ENCODE measurements around the gene SRL. TPM values are rescaled to one million over a fixed set of nuclear protein-coding genes. Genes with fewer than 3 reads are reported as not detected.

Gene SRL
- total RNA-seq, 5 donors from 2014 or later (not counting 1 experiment from before 2014, with no cell fraction given): 0.06 TPM; not detected in 4

DNA sequence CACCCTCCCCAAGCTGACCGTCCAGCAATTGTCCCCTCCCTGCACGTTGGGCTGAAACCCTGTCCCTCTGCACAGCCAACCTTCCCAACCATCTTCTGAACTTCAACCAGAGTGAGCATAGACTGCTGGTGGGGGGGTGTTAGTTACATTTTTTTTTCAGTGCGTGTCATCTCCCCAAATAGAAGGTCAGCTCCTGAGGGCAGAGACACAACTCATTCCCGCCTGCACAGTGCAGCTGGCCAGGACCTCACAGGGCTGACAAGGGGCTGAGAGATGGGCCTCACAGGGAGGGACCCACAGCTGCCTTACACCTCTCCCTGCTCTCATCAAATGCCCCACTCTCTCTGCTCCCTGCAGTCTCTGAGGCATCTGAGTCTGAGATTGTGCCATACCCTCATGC lies 8.4 kb downstream of the SRL start:
- Mint-ChIP-seq H3K27ac (no peak overlapping the region), H3K36me3 (no peaks in the 10 kb centered on the region), H3K4me1 (no peaks in the 10 kb centered on the region), H3K4me3 (no peak overlapping the region), H3K9me3 (no peaks in the 10 kb centered on the region), H3K27me3 (peaks cover 22 to 25% of the 10 kb centered on the region in 2 donors)
- 50% methylated on average over 1 of the region's 4 CpGs for WGBS (ENCODE audit: insufficient coverage)
- ATAC-seq (replicated peaks in 1 of 4): no peak
- DNase-seq: no peak
- Histone ChIP-seq H3K9me3 (no peaks in the 10 kb centered on the region), H3K36me3 (ENCODE audit: control insufficient read depth in 2 of 2, extremely low read depth in 1 of 2, insufficient read depth in 1 of 2, low read length in 1 of 2) (no peaks in the 10 kb centered on the region), H3K27ac (ENCODE audit: low read length) (no peak overlapping the region), H3K4me1 (ENCODE audit: control insufficient read depth in 1 of 2, extremely low read depth in 1 of 2, insufficient read depth in 2 of 2, low read length in 2 of 2) (no peaks in the 10 kb centered on the region), H3K4me3 (ENCODE audit: control insufficient read depth in 1 of 2, extremely low read depth in 1 of 2, low read length in 1 of 2) (no peak overlapping the region), H3K27me3 (replicated peaks in 1 of 2; ENCODE audit: control insufficient read depth in 2 of 2, extremely low read depth in 1 of 2, insufficient read depth in 2 of 2, low read length in 1 of 2) (peaks cover 0 to 40% of the 10 kb centered on the region in 2 experiments)
- ChIA-PET POLR2A (no interaction called here), CTCF (interaction anchor here in 1 of 2 donors (1.0 kb wide), 1 partner anchor 21 kb away, joined by 3 read pairs; no protein-coding TSS in a partner anchor)

DNA sequence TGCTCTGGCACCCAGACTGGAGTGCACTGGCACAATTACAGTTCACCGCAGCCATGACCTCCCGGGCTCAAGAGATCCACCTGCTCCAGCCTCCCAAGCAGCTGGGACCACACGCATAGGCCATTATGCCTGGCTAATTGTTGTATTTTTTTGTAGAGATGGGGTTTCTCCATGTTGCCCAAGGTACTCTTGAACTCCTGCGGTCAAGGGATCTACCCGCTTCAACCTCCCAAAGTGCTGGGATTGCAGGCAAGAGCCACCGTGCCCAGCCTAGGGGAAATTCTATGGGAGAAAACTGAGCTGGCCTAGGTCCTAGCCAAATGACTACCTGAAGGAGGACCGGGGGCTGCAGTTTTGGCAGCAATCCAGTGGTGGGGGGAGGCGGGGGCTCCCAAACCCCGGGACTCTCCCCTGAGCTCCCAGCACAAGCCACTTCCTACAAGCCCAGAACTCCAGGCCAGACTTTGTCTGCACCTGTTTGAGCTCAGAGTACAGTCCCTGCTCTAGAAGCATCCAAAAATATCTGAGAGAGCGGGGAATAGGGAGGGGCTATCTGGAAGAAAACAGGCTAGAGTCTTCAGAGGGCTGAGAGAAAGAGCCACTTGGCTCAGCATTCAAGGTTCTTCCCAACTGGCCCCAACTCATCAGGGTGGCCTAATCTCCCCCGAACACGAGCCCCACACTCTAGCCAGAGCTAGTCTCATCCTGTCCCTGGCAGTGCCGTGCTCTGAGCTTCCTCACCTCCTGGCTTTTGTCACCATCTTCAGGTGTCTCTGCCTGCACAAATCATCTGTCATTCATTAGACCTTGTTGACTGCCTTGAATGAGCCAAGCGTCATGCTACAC lies 9.1 kb downstream of the SRL start:
- no peak overlapping the region for H3K4me3 ChIP-seq (ENCODE audit: control insufficient read depth in 1 of 2, extremely low read depth in 1 of 2, low read length in 1 of 2)
- no peak overlapping the region for H3K27ac ChIP-seq (ENCODE audit: low read length)
- no peaks in the 10 kb centered on the region for H3K36me3 ChIP-seq (ENCODE audit: control insufficient read depth in 2 of 2, extremely low read depth in 1 of 2, insufficient read depth in 1 of 2, low read length in 1 of 2)
- no peaks in the 10 kb centered on the region for H3K4me1 Mint-ChIP-seq
- no peak overlapping the region for H3K27ac Mint-ChIP-seq
- no peaks in the 10 kb centered on the region for H3K9me3 ChIP-seq
- CTCF ChIA-PET: interaction anchor here in 1 of 2 donors (1.0 kb wide), 1 partner anchor 21 kb away, joined by 3 read pairs; no protein-coding TSS in a partner anchor
- H3K36me3 Mint-ChIP-seq: no peaks in the 10 kb centered on the region
- peaks cover 0 to 35% of the 10 kb centered on the region in 2 experiments for H3K27me3 ChIP-seq (replicated peaks in 1 of 2; ENCODE audit: control insufficient read depth in 2 of 2, extremely low read depth in 1 of 2, insufficient read depth in 2 of 2, low read length in 1 of 2)
- peaks cover 19 to 21% of the 10 kb centered on the region in 2 donors for H3K27me3 Mint-ChIP-seq
- no peak overlapping the region for H3K4me3 Mint-ChIP-seq
- DNase-seq (no peak), ATAC-seq (replicated peaks in 1 of 4) (no peak)
- POLR2A ChIA-PET: no interaction called here
- WGBS (ENCODE audit: insufficient coverage): 80% methylated on average over 7 of the region's 14 CpGs
- no peaks in the 10 kb centered on the region for H3K9me3 Mint-ChIP-seq
- no peaks in the 10 kb centered on the region for H3K4me1 ChIP-seq (ENCODE audit: control insufficient read depth in 1 of 2, extremely low read depth in 1 of 2, insufficient read depth in 2 of 2, low read length in 2 of 2)

DNA sequence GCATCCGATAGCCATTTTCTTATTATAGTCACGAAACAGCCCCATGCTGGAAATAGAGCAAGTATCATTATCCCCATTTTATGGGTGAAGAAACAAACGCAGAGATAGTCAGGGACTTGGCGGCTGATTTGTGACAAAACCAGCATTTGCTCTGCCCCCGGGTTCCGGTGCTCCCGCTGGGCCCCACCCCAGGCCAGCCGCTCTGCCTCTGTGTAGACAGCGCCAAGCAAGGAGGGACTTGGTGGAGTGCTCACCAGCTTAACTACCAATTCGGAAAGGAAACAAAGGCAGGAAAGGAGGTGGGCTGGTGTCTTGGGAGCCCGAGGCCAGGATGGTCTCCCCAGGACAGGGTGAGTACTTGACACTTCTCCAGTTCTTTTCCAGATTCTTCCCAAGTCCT lies 10.0 kb downstream of the SRL start:
- no peak for DNase-seq
- CTCF ChIA-PET: no interaction called here
- Mint-ChIP-seq H3K36me3 (no peaks in the 10 kb centered on the region), H3K4me3 (no peak overlapping the region), H3K27ac (no peak overlapping the region), H3K4me1 (no peaks in the 10 kb centered on the region), H3K27me3 (peaks cover 11 to 13% of the 10 kb centered on the region in 2 donors), H3K9me3 (no peaks in the 10 kb centered on the region)
- Histone ChIP-seq H3K27ac (ENCODE audit: low read length) (no peak overlapping the region), H3K4me1 (ENCODE audit: control insufficient read depth in 1 of 2, extremely low read depth in 1 of 2, insufficient read depth in 2 of 2, low read length in 2 of 2) (no peaks in the 10 kb centered on the region), H3K36me3 (ENCODE audit: control insufficient read depth in 2 of 2, extremely low read depth in 1 of 2, insufficient read depth in 1 of 2, low read length in 1 of 2) (no peaks in the 10 kb centered on the region), H3K9me3 (no peaks in the 10 kb centered on the region), H3K27me3 (replicated peaks in 1 of 2; ENCODE audit: control insufficient read depth in 2 of 2, extremely low read depth in 1 of 2, insufficient read depth in 2 of 2, low read length in 1 of 2) (peaks cover 0 to 29% of the 10 kb centered on the region in 2 experiments), H3K4me3 (ENCODE audit: control insufficient read depth in 1 of 2, extremely low read depth in 1 of 2, low read length in 1 of 2) (no peak overlapping the region)
- POLR2A ChIA-PET: no interaction called here
- WGBS (ENCODE audit: insufficient coverage): 98% methylated on average over 6 of the region's 11 CpGs
- no peak for ATAC-seq (replicated peaks in 1 of 4)

DNA sequence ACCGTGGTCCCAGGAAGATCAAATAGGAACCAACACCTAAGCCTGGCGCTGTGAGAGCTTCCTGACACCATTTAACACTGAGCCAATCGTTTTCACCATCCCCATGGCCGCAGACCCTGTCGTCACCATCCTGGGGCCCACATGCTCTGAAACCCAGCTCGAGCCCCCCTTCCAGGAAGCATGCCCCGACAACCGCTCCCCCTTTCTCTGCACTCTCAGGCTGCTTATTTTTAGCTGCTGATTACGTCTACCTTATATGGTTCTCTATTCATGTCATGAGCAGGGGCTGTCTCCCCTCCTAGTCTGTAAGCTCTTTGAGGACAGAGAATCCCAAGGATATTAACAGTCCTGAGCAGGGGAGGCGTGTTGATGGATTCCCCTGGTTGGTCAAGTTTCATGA lies 10.5 kb downstream of the SRL start:
- no peak for DNase-seq
- POLR2A ChIA-PET: no interaction called here
- Mint-ChIP-seq H3K9me3 (no peaks in the 10 kb centered on the region), H3K36me3 (no peaks in the 10 kb centered on the region), H3K4me3 (no peak overlapping the region), H3K27me3 (peaks cover 9 to 12% of the 10 kb centered on the region in 2 donors), H3K4me1 (no peaks in the 10 kb centered on the region), H3K27ac (no peak overlapping the region)
- no peak for ATAC-seq (replicated peaks in 1 of 4)
- Histone ChIP-seq H3K4me3 (ENCODE audit: control insufficient read depth in 1 of 2, extremely low read depth in 1 of 2, low read length in 1 of 2) (no peak overlapping the region), H3K4me1 (ENCODE audit: control insufficient read depth in 1 of 2, extremely low read depth in 1 of 2, insufficient read depth in 2 of 2, low read length in 2 of 2) (no peaks in the 10 kb centered on the region), H3K36me3 (ENCODE audit: control insufficient read depth in 2 of 2, extremely low read depth in 1 of 2, insufficient read depth in 1 of 2, low read length in 1 of 2) (no peaks in the 10 kb centered on the region), H3K9me3 (no peaks in the 10 kb centered on the region), H3K27me3 (replicated peaks in 1 of 2; ENCODE audit: control insufficient read depth in 2 of 2, extremely low read depth in 1 of 2, insufficient read depth in 2 of 2, low read length in 1 of 2) (peaks cover 0 to 27% of the 10 kb centered on the region in 2 experiments), H3K27ac (ENCODE audit: low read length) (no peak overlapping the region)
- WGBS (ENCODE audit: insufficient coverage): 52% methylated on average over 7 of the region's 10 CpGs
- CTCF ChIA-PET: interaction anchor here in 1 of 2 donors (0.6 kb wide), 1 partner anchor 24 kb away, joined by 3 read pairs; no protein-coding TSS in a partner anchor

DNA sequence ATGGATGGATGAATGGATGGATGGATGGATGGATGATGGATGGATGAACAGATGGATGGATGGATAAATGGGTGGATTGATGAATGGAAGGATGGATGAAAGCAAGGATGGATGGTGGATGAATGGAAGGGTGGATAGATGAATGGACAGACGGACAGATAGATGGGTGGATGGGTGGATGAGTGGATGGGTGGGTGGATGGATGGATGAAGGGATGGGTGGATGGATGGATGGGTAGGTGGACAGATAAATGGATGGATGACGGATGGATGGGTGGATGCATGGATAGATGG lies 14.9 kb downstream of the SRL start:
- Histone ChIP-seq H3K27me3 (replicated peaks in 1 of 2; ENCODE audit: control insufficient read depth in 2 of 2, extremely low read depth in 1 of 2, insufficient read depth in 2 of 2, low read length in 1 of 2) (peaks cover 0 to 7% of the 10 kb centered on the region in 2 experiments), H3K4me1 (ENCODE audit: control insufficient read depth in 1 of 2, extremely low read depth in 1 of 2, insufficient read depth in 2 of 2, low read length in 2 of 2) (no peaks in the 10 kb centered on the region), H3K4me3 (ENCODE audit: control insufficient read depth in 1 of 2, extremely low read depth in 1 of 2, low read length in 1 of 2) (no peak overlapping the region), H3K9me3 (no peaks in the 10 kb centered on the region), H3K36me3 (ENCODE audit: control insufficient read depth in 2 of 2, extremely low read depth in 1 of 2, insufficient read depth in 1 of 2, low read length in 1 of 2) (no peaks in the 10 kb centered on the region), H3K27ac (ENCODE audit: low read length) (no peak overlapping the region)
- H3K4me3 Mint-ChIP-seq: no peak overlapping the region
- ATAC-seq (replicated peaks in 1 of 4): no peak
- 86% methylated on average over 2 of the region's 2 CpGs for WGBS (ENCODE audit: insufficient coverage)
- ChIA-PET POLR2A (no interaction called here), CTCF (no interaction called here)
- H3K4me1 Mint-ChIP-seq: no peaks in the 10 kb centered on the region
- H3K27me3 Mint-ChIP-seq: no peaks in the 10 kb centered on the region
- DNase-seq: no peak
- no peaks in the 10 kb centered on the region for H3K9me3 Mint-ChIP-seq
- H3K36me3 Mint-ChIP-seq: no peaks in the 10 kb centered on the region
- H3K27ac Mint-ChIP-seq: no peak overlapping the region

DNA sequence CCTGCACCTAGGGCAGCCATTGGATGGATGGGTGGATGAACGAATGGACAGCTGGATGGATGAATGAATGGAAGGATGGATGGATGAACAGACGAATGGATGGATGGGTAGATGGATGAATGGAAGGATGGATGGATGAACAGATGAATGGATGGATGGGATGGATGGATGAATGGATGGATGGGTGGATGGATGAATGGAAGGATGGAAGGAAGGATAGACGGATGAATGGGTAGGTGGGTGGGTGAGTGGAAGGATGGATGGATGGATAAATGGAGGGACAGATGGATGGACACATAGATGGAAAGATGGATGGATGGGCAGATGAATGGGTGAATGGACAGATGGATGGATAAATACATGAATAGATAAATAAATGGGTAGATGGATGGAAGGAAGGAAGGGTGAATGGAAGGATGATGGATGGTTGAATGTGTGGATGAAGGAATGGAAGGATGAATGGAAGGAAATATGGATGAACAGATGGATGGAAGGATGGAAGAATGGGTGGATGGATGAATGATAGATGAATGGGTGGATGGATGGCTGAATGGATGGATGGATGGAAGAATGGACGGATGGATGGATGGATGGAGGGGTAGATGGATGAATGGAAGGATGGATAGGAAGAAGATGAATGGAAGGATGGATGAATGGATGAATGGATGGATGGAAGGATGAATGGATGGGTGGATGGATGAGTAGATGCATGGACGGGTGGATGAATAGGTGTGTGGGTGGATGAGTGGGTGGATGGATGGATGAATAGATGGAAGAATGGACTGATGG lies 15.4 kb downstream of the SRL start:
- H3K4me3 ChIP-seq (ENCODE audit: control insufficient read depth in 1 of 2, extremely low read depth in 1 of 2, low read length in 1 of 2): no peak overlapping the region
- Mint-ChIP-seq H3K36me3 (no peaks in the 10 kb centered on the region), H3K4me1 (no peaks in the 10 kb centered on the region), H3K9me3 (no peaks in the 10 kb centered on the region), H3K27ac (no peak overlapping the region), H3K27me3 (no peaks in the 10 kb centered on the region), H3K4me3 (no peak overlapping the region)
- peaks cover 0 to 7% of the 10 kb centered on the region in 2 experiments for H3K27me3 ChIP-seq (replicated peaks in 1 of 2; ENCODE audit: control insufficient read depth in 2 of 2, extremely low read depth in 1 of 2, insufficient read depth in 2 of 2, low read length in 1 of 2)
- no peak for DNase-seq
- H3K27ac ChIP-seq (ENCODE audit: low read length): no peak overlapping the region
- no peaks in the 10 kb centered on the region for H3K9me3 ChIP-seq
- no peaks in the 10 kb centered on the region for H3K4me1 ChIP-seq (ENCODE audit: control insufficient read depth in 1 of 2, extremely low read depth in 1 of 2, insufficient read depth in 2 of 2, low read length in 2 of 2)
- ATAC-seq (replicated peaks in 1 of 4): no peak
- no peaks in the 10 kb centered on the region for H3K36me3 ChIP-seq (ENCODE audit: control insufficient read depth in 2 of 2, extremely low read depth in 1 of 2, insufficient read depth in 1 of 2, low read length in 1 of 2)
- ChIA-PET CTCF (no interaction called here), POLR2A (no interaction called here)
- 67% methylated on average over 5 of the region's 5 CpGs for WGBS (ENCODE audit: insufficient coverage)
